Activated CD8-positive, alpha-beta T cell treated with anti-CD3 and anti-CD28 coated beads for 36 hours (primary cell): ENCODE results near the gene GABBR2. TPM values are rescaled to one million over a fixed set of nuclear protein-coding genes. Genes with fewer than 3 reads are reported as not detected.

Experiments used
- ATAC-seq: fragments of 200-7000 bp; cut with Tn5 transposase; one replicate; pipeline ENCODE4 v1.10.0; 2021; ENCODE audit warnings: mild to moderate bottlenecking, moderate library complexity
- CTCF ChIA-PET: fragments of 350-600 bp; sonication (Branson Sonifier 250); formaldehyde crosslinking; loops from one replicate; lab custom pipeline; 2021; ENCODE audit warnings: antibody characterized with exemption; lab: Charles Lee
- POLR2A ChIA-PET: fragments of 350-600 bp; sonication (Branson Sonifier 250); formaldehyde crosslinking; loops from one replicate; lab custom pipeline; 2021; ENCODE audit warnings: antibody characterized with exemption; lab: Charles Lee
- DNase-seq: peaks from one replicate; pipeline ENCODE4 v3.0.0-alpha.2; 2020
- H3K27ac Mint-ChIP-seq: one replicate; pipeline ENCODE4 v1.8.0; 2021; ENCODE audit warnings: mild to moderate bottlenecking, mixed read lengths
- H3K27me3 Mint-ChIP-seq: one replicate; pipeline ENCODE4 v1.8.0; 2021; ENCODE audit warnings: mixed read lengths
- H3K36me3 Mint-ChIP-seq: one replicate; pipeline ENCODE4 v1.8.0; 2021; ENCODE audit warnings: low read depth, mixed read lengths
- H3K4me1 Mint-ChIP-seq: one replicate; pipeline ENCODE4 v1.8.0; 2021; ENCODE audit warnings: low read depth, mixed read lengths
- H3K4me3 Mint-ChIP-seq: one replicate; pipeline ENCODE4 v1.8.0; 2021; ENCODE audit warnings: mild to moderate bottlenecking, moderate library complexity, mixed read lengths
- H3K9me3 Mint-ChIP-seq: one replicate; pipeline ENCODE4 v1.8.0; 2021; ENCODE audit warnings: mixed read lengths
- intact Hi-C: fragments of 100-400 bp; cut with micrococcal nuclease; formaldehyde crosslinking; loops from one replicate; pipeline ENCODE4 v1.10.0; 2022
- total RNA-seq, 2 experiments: library from RNA; stranded (reverse); gene quantifications; one replicate each; pipeline ENCODE4 v1.2.3, GENCODE V29; 2021
- TF ChIP-seq, protein P1 (sequence below): fragments of 200-600 bp; IDR thresholded peaks from one replicate; pipeline ENCODE4 v1.8.0; 2022; ENCODE audit warnings: antibody characterized with exemption, mild to moderate bottlenecking

GABBR2 gene
- total RNA-seq, 2 experiments from 2014 or later = not detected

DNA sequence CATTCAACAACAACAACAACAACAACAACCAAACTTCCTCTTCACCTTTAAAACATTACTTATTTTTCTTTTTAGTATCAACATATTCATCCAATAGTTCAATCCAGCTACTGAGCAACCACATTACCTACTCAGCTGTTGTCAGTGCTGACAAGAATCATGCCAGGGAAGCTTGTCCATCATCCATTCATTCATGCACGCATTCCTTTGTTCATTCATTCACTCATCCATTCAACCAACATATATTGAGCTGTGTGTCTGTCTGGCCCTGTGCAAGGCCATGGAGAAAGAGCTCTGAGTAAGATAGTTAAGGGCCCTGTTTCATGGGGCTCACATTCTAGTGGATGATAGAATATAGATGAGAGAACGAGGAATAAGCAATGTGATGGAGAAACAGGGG, 373.1 kb downstream of the GABBR2 start:
- intact Hi-C loops = no loop called here
- no peak overlapping the region for H3K27ac Mint-ChIP-seq
- DNase-seq = no peak
- peaks cover 2% of the 10 kb centered on the region for H3K9me3 Mint-ChIP-seq
- POLR2A ChIA-PET = no interaction called here
- H3K36me3 Mint-ChIP-seq = no peaks in the 10 kb centered on the region
- ATAC-seq = no peak
- H3K27me3 Mint-ChIP-seq = peaks cover 10% of the 10 kb centered on the region
- no peak overlapping the region for H3K4me3 Mint-ChIP-seq
- CTCF ChIA-PET = no interaction called here
- H3K4me1 Mint-ChIP-seq = no peaks in the 10 kb centered on the region
- TF ChIP-seq, protein P1, sequence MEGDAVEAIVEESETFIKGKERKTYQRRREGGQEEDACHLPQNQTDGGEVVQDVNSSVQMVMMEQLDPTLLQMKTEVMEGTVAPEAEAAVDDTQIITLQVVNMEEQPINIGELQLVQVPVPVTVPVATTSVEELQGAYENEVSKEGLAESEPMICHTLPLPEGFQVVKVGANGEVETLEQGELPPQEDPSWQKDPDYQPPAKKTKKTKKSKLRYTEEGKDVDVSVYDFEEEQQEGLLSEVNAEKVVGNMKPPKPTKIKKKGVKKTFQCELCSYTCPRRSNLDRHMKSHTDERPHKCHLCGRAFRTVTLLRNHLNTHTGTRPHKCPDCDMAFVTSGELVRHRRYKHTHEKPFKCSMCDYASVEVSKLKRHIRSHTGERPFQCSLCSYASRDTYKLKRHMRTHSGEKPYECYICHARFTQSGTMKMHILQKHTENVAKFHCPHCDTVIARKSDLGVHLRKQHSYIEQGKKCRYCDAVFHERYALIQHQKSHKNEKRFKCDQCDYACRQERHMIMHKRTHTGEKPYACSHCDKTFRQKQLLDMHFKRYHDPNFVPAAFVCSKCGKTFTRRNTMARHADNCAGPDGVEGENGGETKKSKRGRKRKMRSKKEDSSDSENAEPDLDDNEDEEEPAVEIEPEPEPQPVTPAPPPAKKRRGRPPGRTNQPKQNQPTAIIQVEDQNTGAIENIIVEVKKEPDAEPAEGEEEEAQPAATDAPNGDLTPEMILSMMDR = no peak

DNA sequence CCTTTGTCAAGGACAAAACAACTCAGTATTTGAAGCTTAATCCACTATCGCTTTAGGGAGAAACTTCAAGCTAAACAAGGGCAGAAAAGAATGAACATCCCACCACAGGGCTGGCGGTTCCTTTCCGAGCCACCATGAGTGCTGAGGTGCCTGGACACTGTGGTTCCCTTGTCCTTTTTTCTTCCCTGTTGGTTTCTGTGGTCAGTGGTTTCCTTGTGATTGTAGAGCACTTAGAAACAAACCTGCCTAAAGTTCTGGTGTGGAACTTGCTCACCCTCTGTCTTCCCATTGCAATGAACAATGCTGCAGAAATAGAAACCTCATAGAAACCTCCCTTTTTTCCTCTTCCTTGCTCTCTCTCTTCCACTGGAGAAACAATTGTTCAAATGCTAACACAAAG, 373.9 kb downstream of the GABBR2 start:
- Mint-ChIP-seq H3K36me3 (no peaks in the 10 kb centered on the region), H3K9me3 (peaks cover under 1% of the 10 kb centered on the region), H3K4me3 (no peak overlapping the region), H3K4me1 (no peaks in the 10 kb centered on the region), H3K27me3 (peaks cover 13% of the 10 kb centered on the region), H3K27ac (no peak overlapping the region)
- ChIA-PET POLR2A (no interaction called here), CTCF (interaction anchor here (2.0 kb wide), 1 partner anchor 19 kb away, joined by 4 read pairs; no protein-coding TSS in a partner anchor)
- TF ChIP-seq, protein P1 = no peak
- DNase-seq = no peak
- no peak for ATAC-seq
- intact Hi-C loops = no loop called here

DNA sequence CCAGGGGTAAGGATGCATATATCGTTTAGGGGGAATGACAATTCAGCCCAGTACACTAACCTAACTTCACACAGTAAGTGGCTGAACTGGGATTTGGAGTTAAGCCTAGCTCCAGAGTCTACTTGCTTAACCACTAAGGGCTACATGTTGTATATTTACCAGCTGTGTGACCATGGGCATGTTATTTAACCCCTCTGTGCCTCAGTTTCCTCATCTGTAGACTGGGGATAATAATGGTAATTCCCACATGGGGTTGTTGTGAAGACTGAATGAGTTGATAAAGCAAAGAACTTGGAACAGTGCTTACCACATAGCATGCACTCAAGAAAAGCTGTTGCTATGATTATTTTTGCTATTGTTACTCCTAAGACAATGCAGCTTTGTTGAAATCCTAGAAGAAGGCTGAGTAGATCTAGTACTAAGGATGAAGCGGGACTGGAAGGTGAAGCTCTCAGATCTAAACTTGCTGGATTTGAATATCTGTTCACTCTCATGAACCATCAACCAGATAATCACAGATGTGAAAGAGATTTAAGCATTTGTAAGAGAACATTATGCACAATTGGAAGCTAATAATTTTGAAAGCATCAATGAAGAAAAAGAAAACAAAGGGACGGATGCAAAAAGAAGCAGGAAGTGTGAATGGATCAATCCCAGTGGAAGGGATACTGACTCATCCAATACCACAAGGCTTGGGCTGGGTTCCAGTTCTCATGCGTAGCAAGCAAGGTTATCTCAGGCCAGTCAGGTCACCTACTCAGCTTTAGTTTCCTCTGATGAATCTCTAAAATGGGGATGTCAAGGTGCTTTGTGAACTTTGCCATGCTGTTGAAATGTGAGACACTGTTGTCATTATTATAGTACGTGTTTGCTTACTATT, 374.8 kb downstream of the GABBR2 start:
- DNase-seq (no peak), ATAC-seq (no peak)
- H3K9me3 Mint-ChIP-seq = no peaks in the 10 kb centered on the region
- no peaks in the 10 kb centered on the region for H3K36me3 Mint-ChIP-seq
- no peak overlapping the region for H3K27ac Mint-ChIP-seq
- ChIA-PET POLR2A (interaction anchor here (0.8 kb wide), 1 partner anchor 11 kb away, joined by 3 read pairs; no protein-coding TSS in a partner anchor), CTCF (interaction anchor here (2.0 kb wide), 1 partner anchor 18 kb away, joined by 4 read pairs; no protein-coding TSS in a partner anchor)
- intact Hi-C loops = no loop called here
- TF ChIP-seq, protein P1 = no peak
- peaks cover 13% of the 10 kb centered on the region for H3K27me3 Mint-ChIP-seq
- no peaks in the 10 kb centered on the region for H3K4me1 Mint-ChIP-seq
- no peak overlapping the region for H3K4me3 Mint-ChIP-seq

DNA sequence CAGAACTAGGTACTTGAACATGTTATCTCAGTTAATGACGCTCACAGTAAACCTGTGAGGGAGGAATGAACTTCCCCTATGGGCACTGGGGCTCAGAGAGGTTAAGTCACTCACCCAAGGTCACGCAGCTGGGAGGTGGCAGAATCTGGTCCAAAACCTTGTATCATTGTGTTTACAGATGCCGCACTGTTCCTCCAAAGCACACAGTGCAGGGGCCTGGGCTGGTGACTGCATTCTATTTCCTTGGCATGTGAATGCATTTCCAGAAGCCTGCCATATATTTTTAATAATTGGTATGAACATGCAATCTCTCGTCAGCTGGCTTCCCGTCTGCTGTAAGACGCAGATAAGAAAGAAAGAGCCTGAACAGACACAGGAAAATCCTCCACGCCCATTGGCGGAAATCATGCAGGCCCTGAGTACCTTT, 376.3 kb downstream of the GABBR2 start:
- CTCF ChIA-PET = no interaction called here
- intact Hi-C loops = no loop called here
- no peaks in the 10 kb centered on the region for H3K9me3 Mint-ChIP-seq

More for the DNA sequence above, 376.3 kb downstream of the GABBR2 start:
- no peaks in the 10 kb centered on the region for H3K4me1 Mint-ChIP-seq
- TF ChIP-seq, protein P1 = no peak
- DNase-seq (no peak), ATAC-seq (no peak)
- H3K36me3 Mint-ChIP-seq = no peaks in the 10 kb centered on the region
- peaks cover 13% of the 10 kb centered on the region for H3K27me3 Mint-ChIP-seq
- POLR2A ChIA-PET = no interaction called here
- no peak overlapping the region for H3K27ac Mint-ChIP-seq
- no peak overlapping the region for H3K4me3 Mint-ChIP-seq
